GM23248 (cell line): Measurements from ENCODE around the gene HSD17B4. TPM values are rescaled to one million over a fixed set of nuclear protein-coding genes. Genes with fewer than 3 reads are reported as not detected.
"Not testable (repeated sequence)": the region's sequence is repeated elsewhere in the genome, so short reads cannot be mapped to it uniquely, and the experiment has no call there.

Source experiments
- DNase-seq: peaks from one replicate; pipeline ENCODE4 v3.0.0-alpha.2; 2015
- H2AFZ ChIP-seq: fragments of 200-600 bp; sonication (generic); 2 replicates; pipeline ENCODE4 v1.6.1; 2016; ENCODE audit warnings: antibody characterized with exemption
- H3F3A ChIP-seq: fragments of 200-600 bp; sonication (generic); 2 replicates; pipeline ENCODE4 v1.6.1; 2016; ENCODE audit warnings: mild to moderate bottlenecking, antibody characterized with exemption, mixed run types; ENCODE audit not compliant: insufficient read depth
- H3K27ac ChIP-seq: fragments of 200-600 bp; sonication (generic); 2 replicates; pipeline ENCODE4 v1.5.1; 2016; ENCODE audit warnings: mild to moderate bottlenecking
- H3K27me3 ChIP-seq: fragments of 200-600 bp; sonication (generic); replicated peaks from 2 replicates; pipeline ENCODE4 v1.6.1; 2016; ENCODE audit warnings: mild to moderate bottlenecking; ENCODE audit not compliant: insufficient read depth
- H3K36me3 ChIP-seq: fragments of 200-600 bp; sonication (generic); 2 replicates; pipeline ENCODE4 v1.6.1; 2016; ENCODE audit warnings: low read depth, mild to moderate bottlenecking
- H3K4me1 ChIP-seq: fragments of 200-600 bp; sonication (generic); 2 replicates; pipeline ENCODE4 v1.6.1; 2016; ENCODE audit warnings: mild to moderate bottlenecking; ENCODE audit not compliant: insufficient read depth
- H3K4me2 ChIP-seq: fragments of 200-600 bp; sonication (generic); one replicate; pipeline ENCODE4 v1.6.1; 2016; ENCODE audit warnings: mild to moderate bottlenecking; ENCODE audit not compliant: unreplicated experiment
- H3K4me3 ChIP-seq: fragments of 200-600 bp; sonication (generic); 2 replicates; pipeline ENCODE4 v1.5.1; 2016; ENCODE audit warnings: mild to moderate bottlenecking
- H3K79me2 ChIP-seq: fragments of 200-600 bp; sonication (generic); 2 replicates; pipeline ENCODE4 v1.6.1; 2016; ENCODE audit warnings: mild to moderate bottlenecking; ENCODE audit not compliant: insufficient read depth
- H3K9ac ChIP-seq: fragments of 200-600 bp; sonication (generic); 2 replicates; pipeline ENCODE4 v1.6.1; 2016; ENCODE audit warnings: mild to moderate bottlenecking
- H3K9me2 ChIP-seq: fragments of 200-600 bp; sonication (generic); 2 replicates; pipeline ENCODE4 v1.6.1; 2016; ENCODE audit warnings: mixed run types, mild to moderate bottlenecking, moderate library complexity; ENCODE audit not compliant: insufficient read depth
- H3K9me3 ChIP-seq: fragments of 200-600 bp; sonication (generic); one replicate; pipeline ENCODE4 v1.6.1; 2017; ENCODE audit warnings: low read depth
- H4K20me1 ChIP-seq: fragments of 200-600 bp; sonication (generic); 2 replicates; pipeline ENCODE4 v1.6.0; 2016; ENCODE audit not compliant: insufficient read depth
- EZH2 ChIP-seq: fragments of 200-600 bp; sonication (generic); IDR thresholded peaks from 2 replicates; pipeline ENCODE4 v1.6.1; 2018; ENCODE audit warnings: antibody characterized with exemption, mild to moderate bottlenecking; ENCODE audit not compliant: insufficient read depth, poor library complexity, severe bottlenecking
- EZH2phosphoT487 ChIP-seq: fragments of 200-600 bp; sonication (generic); IDR thresholded peaks from 2 replicates; pipeline ENCODE4 v1.6.1; 2018; ENCODE audit warnings: antibody characterized with exemption, moderate library complexity, mild to moderate bottlenecking, low read depth; ENCODE audit not compliant: insufficient read depth
- WGBS, 2 experiments: methylation state at CpG; one replicate each; pipeline ENCODE4 v1.1.6; 2015 to 2017; ENCODE audit warnings: low lambda C conversion rate in 2 of 2, low coverage in 1 of 2; ENCODE audit errors: missing lambda C conversion rate in 2 of 2; 5-methylcytosine and 5-hydroxymethylcytosine counted together
- in situ Hi-C: fragments of 300-500 bp; cut with MboI; formaldehyde crosslinking; loops from 2 replicates; pipeline ENCODE4 v1.15.0; 2020
- polyA plus RNA-seq: library from polyadenylated mRNA; unstranded; fragments of >200 nt; fragmentation: Nextera tagmentation; extraction: Ambion mirVana; gene quantifications from 2 replicates; pipeline ENCODE4 v1.2.1, GENCODE V29; 2016
- total RNA-seq: library from RNA; depleted of rRNA; stranded (reverse); fragments of >200 nt; shearing (Covaris generic); gene quantifications from 2 replicates; pipeline ENCODE4 v1.2.3, GENCODE V29; 2014

HSD17B4 gene
- total and polyA plus RNA-seq, 2 experiments from 2014 or later, result 55.8 to 86.5 TPM

GRCh38 chr5:119445544-119445943 is 6.8 kb upstream of the HSD17B4 start:
- Histone ChIP-seq H3K9me2 (no peaks in the 10 kb centered on the region), H3K36me3 (no peaks in the 10 kb centered on the region), H4K20me1 (no peaks in the 10 kb centered on the region), H3K9me3 (no peaks in the 10 kb centered on the region), H3K9ac (no peak overlapping the region), H3K4me2 (no peak overlapping the region), H3K4me1 (no peaks in the 10 kb centered on the region), H3K27me3 (no peaks in the 10 kb centered on the region), H3K79me2 (no peaks in the 10 kb centered on the region), H3K27ac (no peak overlapping the region), H2AFZ (no peak overlapping the region), H3F3A (no peaks in the 10 kb centered on the region), H3K4me3 (no peak overlapping the region)
- TF ChIP-seq EZH2phosphoT487, result no peak
- no peak for TF ChIP-seq EZH2
- DNase-seq, result no peak
- in situ Hi-C loops, result no loop called here
- WGBS, 2 experiments, result 64 to 68% methylated on average over 13 of the region's 13 CpGs

DNA sequence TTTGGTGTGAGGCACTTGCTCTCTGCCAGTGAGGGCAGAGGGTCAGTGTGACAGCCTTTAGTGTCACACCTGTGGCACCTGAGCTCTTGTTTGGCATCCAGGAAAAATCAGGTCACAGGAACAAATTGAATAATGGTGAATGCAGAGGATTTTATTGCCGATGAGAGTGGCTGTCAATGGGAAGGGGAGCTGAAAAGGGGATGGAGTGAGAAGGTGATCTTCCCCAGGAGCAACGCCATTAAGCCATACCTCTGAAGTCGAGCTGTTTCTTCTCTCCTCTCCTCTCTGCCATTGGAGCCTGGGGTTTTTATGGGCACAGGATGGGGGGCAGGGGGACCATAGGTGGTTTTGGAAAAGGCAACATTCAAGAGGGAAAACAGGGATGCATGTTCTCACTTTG is 2.4 kb upstream of the HSD17B4 start:
- Histone ChIP-seq H3K79me2 (peaks cover 20% of the 10 kb centered on the region), H3F3A (no peaks in the 10 kb centered on the region), H3K4me2 (no peak overlapping the region), H3K4me3 (no peak overlapping the region), H3K27me3 (no peaks in the 10 kb centered on the region), H3K9me3 (no peaks in the 10 kb centered on the region), H4K20me1 (no peaks in the 10 kb centered on the region), H3K9me2 (no peaks in the 10 kb centered on the region), H3K9ac (no peak overlapping the region), H3K27ac (no peak overlapping the region), H3K4me1 (no peaks in the 10 kb centered on the region), H2AFZ (no peak overlapping the region), H3K36me3 (no peaks in the 10 kb centered on the region)
- no peak for TF ChIP-seq EZH2phosphoT487
- no peak for TF ChIP-seq EZH2
- WGBS, 2 experiments, result 52 to 53% methylated on average over 3 of the region's 3 CpGs
- in situ Hi-C loops, result loop anchor here (25.0 kb wide), 2 partner anchors 1012 to 1362 kb away; partner anchors contain the start of gene PRR16
- DNase-seq, result no peak

- not testable (repeated sequence) for H3K9ac ChIP-seq, DNase-seq, H3K9me2 ChIP-seq, H3F3A ChIP-seq, H3K27me3 ChIP-seq, H3K9me3 ChIP-seq, H3K4me1 ChIP-seq, H3K27ac ChIP-seq, H4K20me1 ChIP-seq, H3K4me2 ChIP-seq, H2AFZ ChIP-seq, H3K36me3 ChIP-seq, H3K4me3 ChIP-seq
- H3K79me2 ChIP-seq, result peaks cover 20% of the 10 kb centered on the region
- 60 to 76% methylated on average over 4 of the region's 4 CpGs for WGBS, 2 experiments
- in situ Hi-C loops, result loop anchor here (25.0 kb wide), 2 partner anchors 1012 to 1362 kb away; partner anchors contain the start of gene PRR16
These were observed 1.7 kb upstream of the HSD17B4 start for GRCh38 chr5:119450627-119451026.

GRCh38 chr5:119451561-119451960 is 736 bp upstream of the HSD17B4 start:
- H3K36me3 ChIP-seq, result no peaks in the 10 kb centered on the region
- no peaks in the 10 kb centered on the region for H3K27me3 ChIP-seq
- peak overlapping the region; percentile 98 for H2AFZ ChIP-seq
- H3K4me1 ChIP-seq, result no peaks in the 10 kb centered on the region
- H3F3A ChIP-seq, result no peaks in the 10 kb centered on the region
- no peak overlapping the region for H3K4me2 ChIP-seq
- 58 to 64% methylated on average over 4 of the region's 4 CpGs for WGBS, 2 experiments
- H4K20me1 ChIP-seq, result no peaks in the 10 kb centered on the region
- H3K9ac ChIP-seq, result no peak overlapping the region
- TF ChIP-seq EZH2, result no peak
- TF ChIP-seq EZH2phosphoT487, result no peak
- no peak overlapping the region for H3K4me3 ChIP-seq
- no peaks in the 10 kb centered on the region for H3K9me3 ChIP-seq
- H3K79me2 ChIP-seq, result peaks cover 20% of the 10 kb centered on the region
- in situ Hi-C loops, result loop anchor here (25.0 kb wide), 2 partner anchors 1011 to 1361 kb away; partner anchors contain the start of gene PRR16
- DNase-seq, result no peak
- H3K9me2 ChIP-seq, result no peaks in the 10 kb centered on the region
- H3K27ac ChIP-seq, result no peak overlapping the region

GRCh38 chr5:119452060-119452372 is 281 bp upstream of the HSD17B4 start:
- WGBS, 2 experiments, result 32 to 39% methylated on average over 6 of the region's 6 CpGs
- in situ Hi-C loops, result loop anchor here (25.0 kb wide), 2 partner anchors 1010 to 1360 kb away; partner anchors contain the start of gene PRR16
- H3K9ac ChIP-seq, result no peak overlapping the region
- H3K4me2 ChIP-seq, result peak overlapping the region; percentile 92
- H2AFZ ChIP-seq, result peak overlapping the region; percentile 98
- H3F3A ChIP-seq, result no peaks in the 10 kb centered on the region
- no peaks in the 10 kb centered on the region for H3K4me1 ChIP-seq
- no peaks in the 10 kb centered on the region for H3K9me2 ChIP-seq
- no peaks in the 10 kb centered on the region for H3K36me3 ChIP-seq
- H3K4me3 ChIP-seq, result peak overlapping the region; percentile 95
- H3K9me3 ChIP-seq, result no peaks in the 10 kb centered on the region
- H3K27me3 ChIP-seq, result no peaks in the 10 kb centered on the region
- H3K27ac ChIP-seq, result no peak overlapping the region
- DNase-seq, result no peak
- H4K20me1 ChIP-seq, result no peaks in the 10 kb centered on the region
- TF ChIP-seq EZH2phosphoT487, result no peak
- TF ChIP-seq EZH2, result no peak
- H3K79me2 ChIP-seq, result peaks cover 20% of the 10 kb centered on the region
